DND-41 (cell line): ENCODE measurements around the gene PPA2.

Experiments
- ATAC-seq: fragments of 200-7000 bp; cut with Tn5 transposase; 3 replicates; pipeline ENCODE4 v1.9.1; 2021; ENCODE audit warnings: low read depth; ENCODE audit not compliant: insufficient read depth
- DNase-seq: peaks from one replicate; pipeline ENCODE4 v3.0.0-alpha.2; 2020
- H2AFZ ChIP-seq: 2 replicates; pipeline ENCODE4 v1.6.0; 2012; ENCODE audit warnings: low read depth, low read length
- H3K27ac ChIP-seq: 2 replicates; pipeline ENCODE4 v1.5.1; 2012; ENCODE audit warnings: low read length, inconsistent platforms
- H3K27me3 ChIP-seq: fragments of 200-600 bp; sonication (generic); 2 replicates; pipeline ENCODE4 v1.6.0; 2012; ENCODE audit warnings: low read length, mild to moderate bottlenecking, inconsistent platforms; ENCODE audit not compliant: insufficient read depth, poor library complexity
- H3K36me3 ChIP-seq: 2 replicates; pipeline ENCODE4 v1.5.1; 2012; ENCODE audit warnings: low read length, inconsistent platforms; ENCODE audit not compliant: insufficient read depth
- H3K4me1 ChIP-seq: 2 replicates; pipeline ENCODE4 v1.5.1; 2012; ENCODE audit warnings: mild to moderate bottlenecking, low read length; ENCODE audit not compliant: insufficient read depth
- H3K4me2 ChIP-seq: 2 replicates; pipeline ENCODE4 v1.6.0; 2012; ENCODE audit warnings: mild to moderate bottlenecking, moderate library complexity, low read length, inconsistent platforms; ENCODE audit not compliant: insufficient read depth
- H3K4me3 ChIP-seq, 2 experiments: fragments of 200-600 bp in 1 of 2; shearing (Covaris generic) in 1 of 2; 2 replicates each; pipeline ENCODE4 v1.5.1; 2012 to 2016; ENCODE audit warnings: inconsistent platforms in 2 of 2, low read length in 2 of 2, mild to moderate bottlenecking in 2 of 2, low read depth in 1 of 2, moderate library complexity in 1 of 2
- H3K79me2 ChIP-seq: 2 replicates; pipeline ENCODE4 v1.6.0; 2012; ENCODE audit warnings: low read length, inconsistent platforms; ENCODE audit not compliant: insufficient read depth
- H3K9ac ChIP-seq: 2 replicates; pipeline ENCODE4 v1.6.0; 2012; ENCODE audit warnings: low read depth, mild to moderate bottlenecking, inconsistent platforms, low read length, moderate library complexity
- H3K9me3 ChIP-seq: 2 replicates; pipeline ENCODE4 v1.5.1; 2012; ENCODE audit warnings: low read length, moderate library complexity, mild to moderate bottlenecking, inconsistent platforms; ENCODE audit not compliant: insufficient read depth, severe bottlenecking
- H4K20me1 ChIP-seq: 2 replicates; pipeline ENCODE4 v1.6.0; 2012; ENCODE audit warnings: low read length; ENCODE audit not compliant: insufficient read depth
- CTCF ChIP-seq: IDR thresholded peaks from 2 replicates; pipeline ENCODE4 v1.5.1; 2012; ENCODE audit warnings: borderline replicate concordance, low read length, moderate library complexity, mild to moderate bottlenecking; ENCODE audit not compliant: poor library complexity, severe bottlenecking; ENCODE audit errors: extremely low read depth
- EZH2 ChIP-seq: IDR thresholded peaks from 3 replicates; pipeline ENCODE4 v1.6.1; 2012; ENCODE audit warnings: borderline replicate concordance, low read depth, mild to moderate bottlenecking, moderate library complexity, low read length, inconsistent platforms; ENCODE audit not compliant: severe bottlenecking

Gene PPA2

GRCh38 chr4:105350859-105351490, 122.9 kb downstream of the PPA2 start:
- no peaks in the 10 kb centered on the region for H3K9me3 ChIP-seq
- no peak overlapping the region for H3K4me2 ChIP-seq
- no peaks in the 10 kb centered on the region for H3K4me1 ChIP-seq
- no peaks in the 10 kb centered on the region for H3K36me3 ChIP-seq
- H3K9ac ChIP-seq = no peak overlapping the region
- DNase-seq (no peak), ATAC-seq (no peak)
- H3K79me2 ChIP-seq = no peaks in the 10 kb centered on the region
- H4K20me1 ChIP-seq = no peaks in the 10 kb centered on the region
- H3K27ac ChIP-seq = no peak overlapping the region
- TF ChIP-seq EZH2 (no peak), CTCF (no peak)
- no peak overlapping the region for H2AFZ ChIP-seq
- no peaks in the 10 kb centered on the region for H3K27me3 ChIP-seq
- no peak overlapping the region for H3K4me3 ChIP-seq

GRCh38 chr4:105348719-105349118, 125.1 kb downstream of the PPA2 start:
- no peaks in the 10 kb centered on the region for H3K9me3 ChIP-seq
- TF ChIP-seq EZH2 (no peak), CTCF (no peak)
- H2AFZ ChIP-seq = no peak overlapping the region
- ATAC-seq (no peak), DNase-seq (no peak)
- H4K20me1 ChIP-seq = no peaks in the 10 kb centered on the region
- H3K4me1 ChIP-seq = no peaks in the 10 kb centered on the region
- no peak overlapping the region for H3K27ac ChIP-seq
- no peaks in the 10 kb centered on the region for H3K27me3 ChIP-seq
- no peaks in the 10 kb centered on the region for H3K36me3 ChIP-seq
- no peaks in the 10 kb centered on the region for H3K79me2 ChIP-seq
- H3K4me2 ChIP-seq = no peak overlapping the region
- H3K4me3 ChIP-seq = no peak overlapping the region
- no peak overlapping the region for H3K9ac ChIP-seq

- H3K4me1 ChIP-seq = no peaks in the 10 kb centered on the region
- H4K20me1 ChIP-seq = no peaks in the 10 kb centered on the region
- H2AFZ ChIP-seq = no peak overlapping the region
- no peak overlapping the region for H3K9ac ChIP-seq
- no peak overlapping the region for H3K27ac ChIP-seq
- no peak overlapping the region for H3K4me3 ChIP-seq
- no peaks in the 10 kb centered on the region for H3K36me3 ChIP-seq
- H3K9me3 ChIP-seq = no peaks in the 10 kb centered on the region
- H3K27me3 ChIP-seq = no peaks in the 10 kb centered on the region
- no peak overlapping the region for H3K4me2 ChIP-seq
- DNase-seq = no peak
- no peak for TF ChIP-seq EZH2
- no peak for TF ChIP-seq CTCF
- ATAC-seq = no peak
- H3K79me2 ChIP-seq = no peaks in the 10 kb centered on the region
These were observed 127.0 kb downstream of the PPA2 start for GRCh38 chr4:105346869-105347268.

GRCh38 chr4:105345838-105346237, 128.0 kb downstream of the PPA2 start:
- TF ChIP-seq CTCF = no peak
- no peak for TF ChIP-seq EZH2
- Histone ChIP-seq H2AFZ (no peak overlapping the region), H3K9ac (no peak overlapping the region), H3K79me2 (no peaks in the 10 kb centered on the region), H3K9me3 (no peaks in the 10 kb centered on the region), H3K4me3 (no peak overlapping the region), H3K27me3 (no peaks in the 10 kb centered on the region), H3K36me3 (no peaks in the 10 kb centered on the region), H3K4me1 (no peaks in the 10 kb centered on the region), H3K4me2 (no peak overlapping the region), H4K20me1 (no peaks in the 10 kb centered on the region), H3K27ac (no peak overlapping the region)
- DNase-seq (no peak), ATAC-seq (no peak)
